CD4-positive, alpha-beta T cell treated with Interleukin-12 subunit alpha and Interleukin-12 subunit beta, for 1 hour (primary cell): Measurements from ENCODE around the gene NOL4L.
A peak's percentile ranks its signal among the peaks of the same experiment; 100 is the strongest.

ENCODE experiments used
- DNase-seq: peaks from one replicate; pipeline ENCODE4 v3.0.0-alpha.2; 2020

The NOL4L gene, protein sequence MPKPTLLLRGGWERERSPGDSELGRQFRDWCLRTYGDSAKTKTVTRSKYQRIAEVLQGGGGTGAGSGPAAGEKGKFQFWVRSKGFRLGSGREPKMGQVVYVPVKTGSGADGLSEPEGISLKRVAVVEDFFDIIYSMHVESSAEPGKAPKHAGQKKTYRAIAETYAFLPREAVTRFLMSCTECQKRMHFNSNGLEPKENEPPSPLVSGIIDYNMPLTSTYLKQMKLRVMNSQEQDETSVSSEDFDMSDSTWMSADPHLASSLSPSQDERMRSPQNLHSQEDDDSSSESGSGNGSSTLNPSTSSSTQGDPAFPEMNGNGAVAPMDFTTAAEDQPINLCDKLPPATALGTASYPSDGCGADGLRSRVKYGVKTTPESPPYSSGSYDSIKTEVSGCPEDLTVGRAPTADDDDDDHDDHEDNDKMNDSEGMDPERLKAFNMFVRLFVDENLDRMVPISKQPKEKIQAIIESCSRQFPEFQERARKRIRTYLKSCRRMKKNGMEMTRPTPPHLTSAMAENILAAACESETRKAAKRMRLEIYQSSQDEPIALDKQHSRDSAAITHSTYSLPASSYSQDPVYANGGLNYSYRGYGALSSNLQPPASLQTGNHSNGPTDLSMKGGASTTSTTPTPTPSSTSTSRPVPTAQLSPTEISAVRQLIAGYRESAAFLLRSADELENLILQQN

DNA sequence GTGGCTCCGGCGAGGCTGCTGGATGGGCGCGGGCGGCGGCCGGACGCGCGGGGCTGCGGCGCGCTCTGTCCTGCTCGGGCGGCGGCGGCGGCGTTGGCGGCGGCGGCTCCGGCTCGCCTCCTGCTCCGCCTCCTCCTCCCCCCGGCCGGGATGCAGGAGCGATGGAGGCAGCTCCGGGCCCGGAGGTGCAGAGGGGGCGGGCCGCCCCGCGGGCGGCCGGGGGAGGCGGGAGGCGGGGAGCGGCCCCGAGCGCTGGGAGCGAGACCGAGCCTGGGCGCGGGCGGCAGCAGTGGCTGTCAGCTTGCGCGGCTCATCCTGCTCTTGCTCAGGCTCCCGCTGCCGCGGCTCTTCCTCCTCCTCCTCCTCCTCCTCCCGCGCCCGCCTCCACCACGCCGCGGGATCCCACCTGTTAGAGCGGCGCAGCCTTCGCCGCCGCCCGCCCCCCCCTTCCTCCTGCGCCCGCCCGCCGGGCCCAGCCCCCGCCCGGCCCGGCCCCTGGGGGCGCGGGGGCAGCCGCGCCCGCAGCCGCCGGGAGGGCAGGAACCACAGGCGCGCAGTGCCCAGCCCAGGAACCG lies at the start of gene NOL4L:
Gene NOL4L (minus strand): TSS at position 323 of the 575 bp plus-strand sequence. CDS start 443 bp downstream, outside the sequence.
- DNase-seq, result peak; percentile 51

DNA sequence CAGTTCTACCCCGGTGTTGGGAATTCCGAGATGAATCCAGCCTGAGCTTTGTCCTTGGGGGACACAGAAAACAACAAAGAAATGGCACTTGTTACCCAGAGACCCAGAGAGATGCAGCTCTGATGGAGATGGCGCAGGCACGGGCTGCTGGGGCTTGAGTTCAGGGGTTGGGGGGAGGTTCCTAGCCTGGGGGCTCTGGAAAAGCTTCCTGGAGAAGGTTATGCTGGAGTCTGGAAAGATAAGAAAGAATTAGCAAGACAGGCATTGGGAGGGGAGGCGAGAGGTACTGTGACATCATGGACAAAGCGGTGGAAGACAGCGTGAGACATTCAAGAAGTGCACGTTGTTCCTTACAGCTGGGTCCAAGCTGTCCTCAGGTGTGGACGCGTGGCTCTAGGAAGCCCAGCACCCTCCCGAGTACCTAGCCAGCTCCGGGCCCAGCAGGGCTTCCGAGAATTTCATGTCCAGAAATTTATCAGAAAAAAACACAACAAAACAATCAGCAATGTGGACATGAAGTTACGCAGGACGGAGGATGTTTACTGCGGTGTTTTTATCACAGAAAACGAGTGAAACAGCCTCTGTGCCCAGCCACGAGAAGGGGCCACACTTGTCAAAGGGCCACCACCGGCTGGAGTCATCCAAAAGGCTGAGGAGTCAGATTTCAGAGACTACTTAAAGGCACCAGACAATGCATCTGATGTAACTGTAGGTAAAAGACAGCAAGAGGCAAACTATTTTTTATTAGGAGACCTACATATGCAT lies 49.1 kb upstream of the NOL4L start:
- no peak for DNase-seq

DNA sequence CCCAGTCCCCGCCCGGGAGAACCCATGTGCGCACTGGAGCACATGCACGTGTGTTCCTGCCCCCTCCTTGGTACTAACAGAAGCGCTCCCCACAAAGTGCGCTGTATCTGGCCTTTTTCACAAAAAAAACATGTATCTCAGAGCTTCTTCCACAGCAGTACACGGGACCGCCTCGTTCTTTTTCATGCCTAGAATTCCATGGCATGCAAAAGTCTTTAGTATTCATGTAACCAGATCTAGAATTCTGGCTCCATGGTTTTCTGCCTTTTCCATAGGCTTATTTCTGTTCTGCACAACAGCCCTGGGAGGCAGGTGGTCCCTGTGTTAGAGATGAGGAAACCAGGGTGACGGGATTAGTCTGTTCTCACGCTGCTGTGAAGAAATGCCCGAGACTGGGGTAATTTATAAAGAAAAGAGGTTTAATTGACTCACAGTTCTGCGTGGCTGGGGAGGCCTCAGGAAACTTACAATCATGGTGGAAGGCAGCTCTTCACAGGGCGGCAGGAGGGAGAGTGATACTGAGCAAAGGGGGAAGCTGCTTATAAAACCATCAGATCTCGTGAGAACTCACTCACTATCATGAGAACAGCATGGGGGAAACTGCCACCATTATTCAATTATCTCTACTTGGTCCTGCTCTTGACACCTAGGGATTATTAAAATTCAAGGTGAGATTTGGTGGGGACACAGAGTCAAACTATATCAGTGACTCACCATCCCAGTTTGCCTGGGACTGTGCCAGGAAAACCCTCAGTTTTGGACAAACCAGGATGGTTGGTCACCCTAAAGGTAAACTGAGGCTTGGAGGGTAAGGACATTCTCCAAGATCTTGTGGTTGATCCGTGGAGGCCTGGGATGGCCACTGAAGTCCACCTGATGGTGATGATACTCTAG lies 47.6 kb upstream of the NOL4L start:
- DNase-seq, result no peak

DNA sequence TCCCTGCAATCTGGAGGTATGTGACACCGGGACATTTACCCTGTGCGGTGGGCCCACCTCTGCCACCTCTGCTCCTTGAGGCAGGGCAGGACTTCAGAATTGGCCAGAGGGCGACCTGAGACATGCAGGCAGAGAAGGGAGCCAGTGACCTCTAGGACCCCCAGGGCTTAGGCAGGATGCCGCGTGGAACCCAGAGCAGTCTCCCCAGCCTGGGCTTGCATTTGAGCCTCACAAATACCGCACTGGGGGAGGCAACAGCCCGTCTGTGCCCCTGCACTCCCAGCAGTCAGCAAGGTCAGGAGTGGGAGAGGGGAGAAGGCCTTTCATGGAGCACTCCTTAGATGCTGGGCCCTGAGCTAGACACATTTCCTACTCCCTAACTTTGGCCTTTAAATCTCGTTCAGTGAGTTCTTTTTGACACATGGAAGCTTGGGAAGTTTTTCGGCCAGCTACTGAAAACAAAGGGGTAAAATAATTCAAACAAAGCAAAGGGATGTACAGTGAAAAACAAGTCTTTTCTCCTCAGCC lies 46.9 kb upstream of the NOL4L start:
- no peak for DNase-seq

DNA sequence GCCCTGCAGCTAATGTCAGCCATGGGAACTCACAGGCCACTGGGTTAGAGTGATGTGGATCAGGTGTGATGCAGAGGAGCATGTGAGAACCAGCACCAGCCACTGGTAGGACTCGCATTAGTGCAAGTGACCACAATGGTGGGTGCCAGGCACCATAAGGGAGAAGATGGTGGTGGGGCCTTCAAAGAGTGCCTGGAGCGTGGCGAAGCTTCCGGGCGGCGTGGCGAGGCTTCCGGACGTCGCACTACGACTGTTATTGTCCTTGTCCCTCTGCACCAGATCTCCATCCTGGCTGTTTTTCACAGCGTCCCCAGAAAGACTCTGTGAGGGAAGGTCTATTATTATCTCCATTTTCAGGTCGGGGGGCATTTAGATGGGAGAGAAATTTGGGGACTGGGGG lies 44.7 kb upstream of the NOL4L start:
- DNase-seq, result no peak

DNA sequence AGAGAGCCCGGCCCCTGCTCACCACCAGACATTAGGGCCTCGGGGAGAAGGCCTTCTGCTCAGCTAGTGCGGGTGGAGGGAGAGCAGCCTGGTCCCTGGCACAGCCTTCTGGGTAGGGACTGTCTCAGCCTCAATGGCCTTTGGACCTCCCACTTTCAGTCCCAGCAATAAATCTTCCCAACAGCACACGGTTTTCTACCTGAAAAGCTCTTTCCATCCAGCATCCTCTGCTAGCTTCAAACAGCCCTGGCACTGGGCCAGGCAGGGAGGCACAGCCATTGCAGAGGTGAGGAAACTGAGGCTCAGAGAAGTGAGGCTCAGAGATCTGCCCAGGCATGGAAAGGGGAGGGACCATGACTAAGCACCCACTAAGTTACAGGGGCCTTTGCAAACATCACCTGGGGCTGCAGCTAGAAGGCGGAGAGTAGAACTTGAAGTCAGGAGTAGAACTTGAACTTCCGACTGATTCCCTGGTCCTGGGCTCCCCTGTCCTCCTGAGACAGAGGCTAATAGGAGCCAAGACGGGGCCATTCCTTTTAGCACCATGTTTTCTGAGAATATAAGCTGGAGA lies 43.9 kb upstream of the NOL4L start:
- DNase-seq, result no peak

DNA sequence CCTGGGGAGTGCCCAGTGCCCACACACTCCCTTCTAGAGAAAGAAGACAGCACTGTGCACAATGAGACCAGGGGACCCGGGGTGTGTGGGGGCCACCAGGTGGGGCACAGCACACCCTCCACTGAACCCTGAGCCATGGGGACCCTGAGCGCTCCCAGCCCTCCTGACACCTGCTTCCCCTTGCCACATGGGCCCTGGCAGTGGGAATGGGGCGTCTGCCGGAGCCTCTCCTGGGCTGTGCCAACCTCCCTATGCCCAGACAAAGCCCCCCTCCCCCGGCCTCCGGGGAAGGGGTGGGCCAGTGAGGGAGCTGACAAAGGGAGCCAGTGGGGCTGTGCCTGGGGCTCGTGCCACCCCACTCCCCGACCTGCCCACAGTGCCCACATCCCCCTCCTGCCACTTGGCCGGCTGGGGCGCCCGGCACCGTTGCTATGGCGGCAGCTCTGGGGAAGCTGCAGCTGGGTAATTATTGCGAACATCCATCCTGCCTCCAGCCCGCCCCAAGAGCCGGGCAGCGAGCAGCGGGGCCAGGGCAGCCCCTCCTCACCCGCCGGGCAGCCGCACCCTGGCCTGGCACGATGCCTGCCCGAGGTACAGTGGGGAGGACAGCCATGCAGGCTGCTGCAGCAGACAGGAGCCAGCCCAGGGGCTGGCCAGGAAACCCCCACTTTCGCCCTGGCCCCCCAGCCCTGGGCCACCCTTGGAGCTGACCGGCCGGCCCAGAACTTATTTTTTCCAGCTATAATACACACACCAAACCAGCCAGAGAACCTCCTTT lies 41.9 kb upstream of the NOL4L start:
- DNase-seq, result peak; percentile 5

DNA sequence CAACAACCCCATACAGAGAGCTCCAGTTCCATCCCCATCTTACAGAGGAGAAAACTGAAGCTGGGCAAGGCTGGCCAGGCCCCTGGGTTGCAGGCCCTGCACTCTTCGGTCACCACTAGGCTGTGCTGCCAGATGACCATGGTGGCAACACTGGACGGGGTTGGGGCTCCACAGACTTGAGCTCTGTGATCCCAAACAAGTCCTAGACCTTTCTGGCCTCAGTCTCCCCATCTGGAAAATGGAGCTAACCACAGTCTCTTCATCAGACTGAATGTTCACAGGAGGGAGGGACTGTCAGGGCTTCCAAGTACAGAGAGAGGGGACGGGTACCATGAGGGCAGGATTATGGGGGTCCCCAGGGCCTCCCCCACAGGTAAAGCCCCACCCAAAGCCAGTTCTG lies 41.3 kb upstream of the NOL4L start:
- no peak for DNase-seq

DNA sequence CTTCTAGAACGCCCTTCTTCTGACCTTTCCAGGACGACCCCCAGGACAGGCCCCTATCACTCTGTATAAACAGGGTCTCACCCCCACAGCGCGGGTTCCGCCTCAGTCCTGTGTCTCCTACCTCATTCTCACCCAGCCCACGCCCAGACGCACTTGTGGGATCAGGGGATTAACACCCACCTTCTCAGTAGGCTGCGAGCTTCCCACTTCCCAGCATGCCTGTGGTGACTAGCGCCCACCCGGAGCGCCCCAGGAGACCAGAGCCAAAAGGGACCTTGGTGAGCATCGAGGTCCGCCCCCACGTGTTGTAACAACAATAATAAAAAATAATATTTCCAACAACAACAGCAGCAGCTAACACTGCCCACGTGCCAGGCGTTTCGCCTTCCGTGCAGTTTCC lies 40.9 kb upstream of the NOL4L start:
- no peak for DNase-seq

DNA sequence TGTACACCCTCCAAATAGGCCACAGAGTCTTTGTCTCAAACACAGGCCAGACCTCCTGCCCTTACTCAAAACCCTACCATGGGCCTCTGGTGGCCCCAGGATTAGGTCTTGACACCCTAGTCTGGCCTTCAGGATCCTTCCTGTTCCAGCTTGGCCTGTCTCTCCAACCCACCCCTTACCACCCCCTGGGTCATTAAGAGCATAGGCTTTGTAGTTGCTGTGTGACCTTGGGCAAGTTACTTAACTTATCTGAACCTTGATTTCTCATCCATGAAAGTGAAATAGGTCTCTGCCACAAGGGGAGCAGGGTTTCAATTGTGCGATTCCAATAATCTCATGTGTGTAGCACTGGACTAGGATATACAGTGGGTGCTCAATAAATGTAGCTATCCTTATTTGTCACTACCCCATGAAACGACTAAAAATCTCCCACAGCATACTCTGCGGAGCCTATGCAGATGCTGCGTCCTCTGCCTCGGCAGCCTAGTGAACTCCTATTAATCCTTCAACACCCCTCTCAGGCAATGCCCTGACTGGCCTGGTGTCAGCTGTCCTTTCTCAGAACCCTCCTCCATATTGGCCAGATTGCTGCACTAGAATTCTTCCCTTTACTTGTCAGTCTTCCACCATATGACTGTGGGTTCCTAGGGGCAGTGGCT lies 39.7 kb upstream of the NOL4L start:
- no peak for DNase-seq

DNA sequence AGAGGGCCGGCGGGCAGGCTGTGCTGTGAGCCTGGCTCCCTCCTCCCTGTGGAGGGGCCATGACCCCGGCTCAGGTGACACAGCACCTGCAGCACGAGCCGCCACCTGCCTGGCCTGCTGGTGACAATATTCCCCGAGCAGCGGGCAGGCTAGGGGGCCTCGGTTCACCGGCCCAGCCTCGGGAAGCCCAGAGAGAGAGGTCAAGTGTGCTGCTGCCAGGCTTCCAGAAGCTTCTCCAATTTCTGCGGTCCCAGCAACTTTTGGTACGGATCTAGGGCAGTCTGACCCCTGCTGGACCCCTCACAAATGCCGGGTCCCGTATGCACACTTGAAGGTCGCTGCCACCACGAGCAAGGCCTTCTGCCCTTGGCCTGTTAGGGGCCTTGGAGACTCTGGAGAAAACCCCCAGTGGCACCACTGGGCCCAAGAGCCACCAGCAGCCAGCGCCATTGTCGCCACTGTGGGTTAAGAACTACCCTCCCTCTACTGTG lies 38.6 kb upstream of the NOL4L start:
- DNase-seq, result no peak

DNA sequence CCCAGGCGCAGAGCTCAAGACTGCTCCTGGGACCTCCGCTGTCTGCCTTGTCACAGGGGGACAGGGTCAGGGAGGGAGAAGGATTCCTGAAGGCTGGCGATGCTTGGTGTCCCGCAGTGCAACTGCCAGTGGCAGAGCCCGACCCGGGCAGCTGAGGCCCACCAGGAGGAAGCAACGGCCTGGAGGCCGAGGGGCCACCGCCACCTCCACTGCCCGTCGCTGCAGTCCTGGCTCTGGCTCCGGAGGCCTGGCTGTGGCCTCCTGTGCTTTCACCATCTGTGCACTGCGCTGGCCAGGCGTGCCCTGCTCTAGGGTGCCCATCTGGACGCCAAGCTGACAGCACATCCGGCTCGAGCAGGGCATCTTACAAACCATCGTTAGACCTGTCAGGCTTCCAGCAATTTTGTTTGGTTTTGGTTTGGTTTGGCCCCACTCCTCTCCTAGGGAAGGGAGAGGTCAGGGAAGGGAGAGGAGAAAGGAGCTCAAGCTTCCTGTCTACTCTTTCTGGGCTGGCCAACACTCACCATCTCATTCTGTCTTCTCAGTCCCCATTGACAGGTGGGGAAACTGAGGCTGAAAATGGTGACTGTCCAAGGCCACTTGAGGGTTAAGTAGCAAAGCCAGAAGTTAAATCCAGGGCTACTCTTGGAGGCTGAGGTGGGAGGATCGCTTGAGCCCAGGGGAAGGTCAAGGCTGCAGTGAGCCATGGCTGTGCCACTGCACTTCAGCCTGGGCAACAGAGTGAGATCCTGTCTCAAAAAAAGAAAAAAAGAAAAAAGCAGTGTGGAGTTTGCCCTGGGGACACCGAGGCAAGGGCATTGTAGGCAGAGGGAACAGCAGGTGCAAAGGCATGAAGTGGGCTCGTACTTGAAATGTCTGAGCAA lies 37.7 kb upstream of the NOL4L start:
- DNase-seq, result no peak

DNA sequence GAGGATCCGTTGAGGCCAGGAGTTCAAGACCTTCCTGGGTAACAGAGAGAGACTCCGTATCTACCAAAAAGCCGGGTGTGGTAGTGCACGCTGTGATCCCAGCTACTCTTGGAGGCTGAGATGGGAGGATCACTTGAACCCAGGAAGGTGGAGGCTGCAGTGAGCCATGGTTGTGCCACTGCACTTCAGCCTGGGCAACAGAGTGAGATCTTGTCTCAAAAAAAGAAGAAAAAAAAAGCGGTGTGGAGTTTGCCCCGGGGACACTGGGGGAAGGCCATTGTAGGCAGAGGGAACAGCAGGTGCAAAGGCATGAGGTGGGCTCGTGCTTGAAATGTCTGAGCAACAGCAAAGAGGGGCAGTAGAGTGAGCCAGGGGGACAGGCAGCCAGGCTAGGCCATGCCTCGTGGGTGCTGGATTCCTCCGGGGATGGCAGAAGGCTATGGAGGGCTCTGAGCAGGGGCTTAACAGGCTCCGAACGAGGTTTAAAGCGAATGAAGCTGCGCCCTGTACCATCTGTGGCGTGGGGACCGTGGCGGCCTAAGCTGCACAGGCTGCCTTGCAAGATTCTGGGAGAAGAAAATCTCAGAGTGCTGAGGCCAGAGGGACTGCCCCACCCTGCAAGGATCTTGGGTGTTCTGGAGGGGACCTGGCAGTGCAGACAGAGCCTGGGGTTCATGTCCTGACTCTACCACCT lies 36.9 kb upstream of the NOL4L start:
- no peak for DNase-seq

DNA sequence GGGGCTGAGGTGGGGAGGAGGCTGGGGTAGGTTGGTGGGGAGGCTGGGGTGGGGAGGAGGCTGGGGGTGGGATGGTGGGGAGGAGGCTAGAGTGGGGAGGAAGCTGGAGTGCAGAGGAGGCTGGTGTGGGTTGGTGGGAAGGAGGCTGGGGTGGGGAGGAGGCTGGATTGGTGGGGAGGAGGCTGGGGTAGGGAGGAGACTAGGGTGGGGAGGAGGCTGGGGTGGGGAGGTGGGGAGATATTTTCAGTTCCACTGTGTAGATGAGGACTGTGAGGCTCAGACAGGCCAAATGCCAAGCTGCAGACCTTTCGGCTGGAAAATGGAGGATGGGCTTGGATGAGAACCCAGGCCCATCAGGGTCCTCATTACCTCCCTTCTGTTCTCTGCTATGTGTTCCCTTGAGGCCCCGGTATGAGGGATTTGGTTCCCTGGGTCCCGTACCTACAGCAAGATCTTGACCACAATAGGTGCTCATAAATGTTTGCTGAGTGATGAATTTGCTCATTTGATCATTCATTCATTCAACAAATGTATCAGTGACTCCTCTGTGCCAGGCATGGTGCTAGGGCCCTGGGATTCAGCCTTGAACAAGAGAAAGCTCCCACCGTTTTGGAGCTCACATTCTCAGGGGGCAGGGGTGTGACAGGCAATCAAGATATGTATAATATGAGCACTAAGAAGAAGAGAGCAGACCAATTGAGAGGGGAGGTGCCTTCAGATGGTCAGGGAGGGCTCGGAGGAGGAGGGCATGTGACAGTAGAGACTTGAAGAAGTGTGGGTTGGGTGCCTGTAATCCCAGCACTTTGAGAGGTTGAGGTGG lies 36.1 kb upstream of the NOL4L start:
- no peak for DNase-seq

DNA sequence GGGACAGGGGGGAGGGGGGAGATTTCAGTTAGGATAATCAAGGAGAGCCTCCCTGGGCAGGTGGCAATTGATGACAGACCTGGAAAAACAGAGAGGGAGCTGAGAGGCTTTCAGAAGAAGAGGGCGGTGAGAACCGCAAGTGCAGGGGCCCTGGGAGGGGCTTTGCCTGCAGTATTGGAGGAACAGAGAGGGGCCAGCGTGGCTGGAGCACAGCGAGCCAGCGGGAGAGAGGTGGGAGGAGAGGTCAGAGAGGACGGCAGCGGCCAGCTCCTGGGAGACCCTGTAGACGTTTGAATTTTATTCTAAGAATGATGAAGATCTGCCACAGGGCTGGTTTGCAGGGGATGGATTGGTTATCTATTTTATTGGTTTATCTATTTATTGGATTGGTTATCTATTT lies 34.5 kb upstream of the NOL4L start:
- DNase-seq, result no peak

DNA sequence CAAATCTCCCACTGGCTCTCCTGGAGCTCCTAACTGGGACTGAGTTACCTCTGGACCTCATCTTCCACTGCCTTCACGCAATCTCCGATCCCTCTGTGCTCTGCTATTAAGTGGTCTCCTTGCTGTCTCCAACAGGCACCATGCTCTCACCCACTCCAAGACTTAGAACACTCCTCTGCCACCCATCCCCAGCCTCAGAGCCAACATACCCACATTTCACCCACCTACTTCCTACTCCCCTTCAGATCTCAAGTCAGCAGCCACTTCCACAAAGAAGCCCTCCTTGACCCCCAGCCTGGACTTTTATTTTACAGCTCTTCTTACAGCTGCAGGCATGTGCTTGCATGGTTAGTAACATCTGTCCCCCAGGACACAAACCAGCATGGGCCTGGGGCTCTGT lies 29.6 kb upstream of the NOL4L start:
- DNase-seq, result no peak

DNA sequence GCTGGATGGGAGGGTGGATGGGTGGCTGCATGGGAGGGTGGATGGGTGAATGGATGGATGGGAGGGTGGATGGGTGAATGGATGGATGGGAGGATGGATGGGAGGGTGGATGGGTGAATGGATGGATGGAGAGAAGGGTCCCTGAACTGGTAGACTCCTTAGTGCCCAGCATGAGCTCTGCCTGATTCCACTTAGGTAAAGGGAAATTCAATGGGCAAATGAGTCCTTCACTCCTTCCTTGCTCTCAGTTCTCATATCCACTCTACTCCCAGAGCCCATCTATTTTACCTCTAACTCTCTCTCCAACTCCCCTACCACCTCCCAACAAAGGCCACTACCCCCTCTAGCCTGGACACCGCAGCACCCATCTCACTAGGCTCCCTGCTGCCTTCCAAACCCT lies 29.2 kb upstream of the NOL4L start:
- no peak for DNase-seq
